NT2/D1 (cell line): ENCODE results near the gene IP6K1.

Experiments used
- SUZ12 ChIP-seq: IDR thresholded peaks from 2 replicates; pipeline ENCODE4 v1.6.1; 2011; ENCODE audit not compliant: insufficient read length, insufficient read depth; ENCODE audit errors: extremely low read depth
- ZNF274 ChIP-seq: IDR thresholded peaks from 2 replicates; pipeline ENCODE4 v1.6.1; 2011; ENCODE audit warnings: mild to moderate bottlenecking, low read depth, low read length

- no peak for TF ChIP-seq SUZ12
- TF ChIP-seq ZNF274 = no peak
These were observed 83.7 kb downstream of the IP6K1 start for GRCh38 chr3:49702672-49703071.
